Endothelial cell of umbilical vein (primary cell): ENCODE results near the gene NOD1. TPM values are rescaled to one million over a fixed set of nuclear protein-coding genes. Genes with fewer than 3 reads are reported as not detected.

Source experiments
- BruUV-seq: library from RNA; stranded (reverse); fragments of 400-500 nt; replicated peaks from 2 replicates; lab custom pipeline; 2021; lab: Mats Ljungman, UMichigan
- CTCF ChIA-PET: fragments of 300-600, 350-600 bp; sonication (Branson Sonifier 250); formaldehyde crosslinking; loops from one replicate; lab custom pipeline; 2021; ENCODE audit warnings: antibody characterized with exemption, inconsistent platforms; lab: Charles Lee
- POLR2A ChIA-PET: fragments of 300-600, 350-600 bp; sonication (Branson Sonifier 250); formaldehyde crosslinking; loops from one replicate; lab custom pipeline; 2021; ENCODE audit warnings: antibody characterized with exemption, inconsistent platforms; lab: Charles Lee
- DNase-seq: peaks from one replicate; pipeline ENCODE4 v3.0.0-alpha.2; 2011; ENCODE audit warnings: low read depth, low spot score
- FAIRE-seq: peaks from 2 replicates; lab custom pipeline; 2011; peaks lifted over from hg19 to GRCh38; lab: Jason Lieb, UNC
- H2AFZ ChIP-seq: 2 replicates; pipeline ENCODE4 v1.6.0; 2012; ENCODE audit warnings: low read depth, low read length, control low read depth, inconsistent platforms
- H3K27ac ChIP-seq: 2 replicates; pipeline ENCODE4 v1.5.1; 2011; ENCODE audit warnings: low read depth, mild to moderate bottlenecking, control low read depth, low read length, moderate library complexity; ENCODE audit not compliant: insufficient read depth
- H3K27me3 ChIP-seq, 2 experiments: 2 replicates each; pipeline versions ENCODE4 v1.6.0 to v1.6.1; 2011; ENCODE audit warnings: low read length in 2 of 2, mixed read lengths in 1 of 2; ENCODE audit not compliant: control insufficient read depth in 2 of 2, insufficient read depth in 2 of 2
- H3K36me3 ChIP-seq, 2 experiments: 2 replicates in 1 of 2; 3 replicates in 1 of 2; pipeline ENCODE4 v1.5.1; 2011; ENCODE audit warnings: low read length in 2 of 2, mild to moderate bottlenecking in 1 of 2, moderate library complexity in 1 of 2; ENCODE audit not compliant: control insufficient read depth in 2 of 2, insufficient read depth in 2 of 2; ENCODE audit errors: extremely low read depth in 1 of 2
- H3K4me1 ChIP-seq: 3 replicates; pipeline ENCODE4 v1.5.1; 2011; ENCODE audit warnings: mild to moderate bottlenecking, low read length; ENCODE audit not compliant: control insufficient read depth, insufficient read depth; ENCODE audit errors: extremely low read depth
- H3K4me2 ChIP-seq: 2 replicates; pipeline ENCODE4 v1.6.1; 2011; ENCODE audit warnings: low read length, control low read depth, mixed read lengths; ENCODE audit not compliant: insufficient read depth
- H3K4me3 ChIP-seq, 3 experiments: fragments of 200-600 bp in 1 of 3; sonication (generic), shearing (Covaris generic) in 1 of 3; replicated peaks in 1 of 3; 2 replicates each; pipeline ENCODE4 v1.5.1; 2011 to 2016; ENCODE audit warnings: control low read depth in 3 of 3, low read length in 3 of 3, mild to moderate bottlenecking in 2 of 3, inconsistent platforms in 1 of 3, low read depth in 1 of 3, moderate library complexity in 1 of 3; ENCODE audit not compliant: insufficient read depth in 1 of 3
- H3K79me2 ChIP-seq: 2 replicates; pipeline ENCODE4 v1.6.0; 2012; ENCODE audit warnings: low read length, inconsistent platforms; ENCODE audit not compliant: control insufficient read depth, insufficient read depth
- H3K9ac ChIP-seq: replicated peaks from 2 replicates; pipeline ENCODE3; 2011; ENCODE audit warnings: low read length, control low read depth; ENCODE audit not compliant: insufficient read depth; ENCODE audit errors: extremely low read depth
- H3K9me1 ChIP-seq: replicated peaks from 3 replicates; pipeline ENCODE4 v1.6.0; 2011; ENCODE audit warnings: mild to moderate bottlenecking, low read length; ENCODE audit not compliant: control insufficient read depth, insufficient read depth; ENCODE audit errors: extremely low read depth
- H3K9me3 ChIP-seq: replicated peaks from 2 replicates; pipeline ENCODE4 v1.5.1; 2012; ENCODE audit warnings: low read length, inconsistent platforms; ENCODE audit not compliant: control insufficient read depth, insufficient read depth
- H4K20me1 ChIP-seq: replicated peaks from 2 replicates; pipeline ENCODE3; 2011; ENCODE audit warnings: mild to moderate bottlenecking, low read length; ENCODE audit not compliant: control insufficient read depth, insufficient read depth; ENCODE audit errors: extremely low read depth
- EZH2 ChIP-seq: IDR thresholded peaks from 2 replicates; pipeline ENCODE4 v1.6.1; 2012; ENCODE audit warnings: borderline replicate concordance, low read depth, mild to moderate bottlenecking, moderate library complexity, low read length, inconsistent platforms; ENCODE audit not compliant: severe bottlenecking
- FOS ChIP-seq: IDR thresholded peaks from 2 replicates; pipeline ENCODE4 v1.6.1; 2011; ENCODE audit warnings: mild to moderate bottlenecking, low read length, moderate library complexity, borderline replicate concordance; ENCODE audit not compliant: insufficient read depth
- GATA2 ChIP-seq: IDR thresholded peaks from 2 replicates; pipeline ENCODE4 v1.7.0; 2011; ENCODE audit warnings: low read depth, mild to moderate bottlenecking, moderate library complexity, mixed read lengths, low read length; ENCODE audit not compliant: insufficient read length, insufficient read depth
- JUN ChIP-seq: IDR thresholded peaks from 2 replicates; pipeline ENCODE4 v1.6.1; 2011; ENCODE audit warnings: borderline replicate concordance, low read depth; ENCODE audit not compliant: insufficient read length, insufficient read depth
- MYC ChIP-seq: IDR thresholded peaks from one replicate; pipeline ENCODE4 v1.6.1; 2011; ENCODE audit warnings: mild to moderate bottlenecking, low read depth, low read length
- POLR2A ChIP-seq: IDR thresholded peaks from 2 replicates; pipeline ENCODE4 v1.6.1; 2012; ENCODE audit warnings: low read depth, mild to moderate bottlenecking, control low read depth, low read length
- POLR2AphosphoS5 ChIP-seq: IDR thresholded peaks from 2 replicates; pipeline ENCODE4 v1.6.1; 2012; ENCODE audit warnings: low read depth, mild to moderate bottlenecking, control low read depth, low read length, moderate library complexity; ENCODE audit not compliant: insufficient read depth
- dilution Hi-C: fragments of 300-500 bp; cut with MboI; formaldehyde crosslinking; loops from one replicate; pipeline ENCODE4 v1.15.0; 2019; ENCODE audit warnings: low sequenced_read_pairs; ENCODE audit not compliant: extremely low pct_ligation_motif_present
- intact Hi-C: fragments of 100-400 bp; cut with micrococcal nuclease; formaldehyde crosslinking; loops from one replicate; pipeline ENCODE4 v1.10.0; 2022
- polyA plus RNA-seq, 4 experiments: library from polyadenylated mRNA; depleted of rRNA in 3 of 4; stranded (reverse) in 3 of 4; unstranded in 1 of 4; fragments of >200 nt; gene quantifications; 2 replicates each; pipeline versions ENCODE4 v1.2.1 to v1.2.3, GENCODE V29; 2011 to 2012; ENCODE audit warnings: missing spikeins in 1 of 4
- total RNA-seq: library from RNA; stranded (reverse); gene quantifications from 2 replicates; pipeline ENCODE4 v1.2.3, GENCODE V29; 2021
- TF ChIP-seq, protein P1 (sequence below): IDR thresholded peaks from 2 replicates; pipeline ENCODE4 v1.6.1; 2011; ENCODE audit not compliant: insufficient read depth, insufficient read length
- TF ChIP-seq, protein P2 (sequence below), 2 donors: IDR thresholded peaks; 1 replicate in 1 of 2; 2 replicates in 1 of 2; pipeline ENCODE4 v1.5.1; 2011; ENCODE audit warnings: low read length in 2 of 2, mild to moderate bottlenecking in 2 of 2, moderate library complexity in 2 of 2, control low read depth in 1 of 2, inconsistent platforms in 1 of 2, low read depth in 1 of 2; ENCODE audit not compliant: insufficient read depth in 1 of 2; ENCODE audit errors: extremely low read depth in 1 of 2

Gene NOD1
- total and polyA plus RNA-seq, 2 donors (not counting 3 experiments of a cell fraction or from before 2014, with no cell fraction given), result 22.1 to 39.2 TPM

- Histone ChIP-seq H3K9me1 (no peaks in the 10 kb centered on the region), H3K4me1 (peaks cover 15% of the 10 kb centered on the region), H3K4me2 (no peak overlapping the region), H4K20me1 (no peaks in the 10 kb centered on the region), H2AFZ (no peak overlapping the region), H3K36me3 (peaks cover 0 to 3% of the 10 kb centered on the region in 2 experiments), H3K4me3 (no peak overlapping the region), H3K79me2 (peaks cover 32% of the 10 kb centered on the region), H3K27me3 (no peaks in the 10 kb centered on the region), H3K27ac (no peak overlapping the region), H3K9me3 (no peaks in the 10 kb centered on the region), H3K9ac (no peak overlapping the region)
- POLR2A ChIA-PET, result no interaction called here
- DNase-seq (no peak), FAIRE-seq (no peak)
- no TSS peak for BruUV-seq
- dilution Hi-C loops (no loop called here), intact Hi-C loops (loop anchor here (10.0 kb wide), 1 partner anchor 216 kb away; the partner anchor contains the start of gene ZNRF2)
- CTCF ChIA-PET, result interaction anchor here (1.6 to 1.9 kb wide), 2 partner anchors 10 to 16 kb away, joined by 4 to 5 read pairs; no protein-coding TSS in a partner anchor
- no peak for TF ChIP-seq GATA2
- TF ChIP-seq, protein P1, sequence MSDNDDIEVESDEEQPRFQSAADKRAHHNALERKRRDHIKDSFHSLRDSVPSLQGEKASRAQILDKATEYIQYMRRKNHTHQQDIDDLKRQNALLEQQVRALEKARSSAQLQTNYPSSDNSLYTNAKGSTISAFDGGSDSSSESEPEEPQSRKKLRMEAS, result no peak
- no peak for TF ChIP-seq MYC
- no peak for TF ChIP-seq POLR2A
- TF ChIP-seq, protein P2, sequence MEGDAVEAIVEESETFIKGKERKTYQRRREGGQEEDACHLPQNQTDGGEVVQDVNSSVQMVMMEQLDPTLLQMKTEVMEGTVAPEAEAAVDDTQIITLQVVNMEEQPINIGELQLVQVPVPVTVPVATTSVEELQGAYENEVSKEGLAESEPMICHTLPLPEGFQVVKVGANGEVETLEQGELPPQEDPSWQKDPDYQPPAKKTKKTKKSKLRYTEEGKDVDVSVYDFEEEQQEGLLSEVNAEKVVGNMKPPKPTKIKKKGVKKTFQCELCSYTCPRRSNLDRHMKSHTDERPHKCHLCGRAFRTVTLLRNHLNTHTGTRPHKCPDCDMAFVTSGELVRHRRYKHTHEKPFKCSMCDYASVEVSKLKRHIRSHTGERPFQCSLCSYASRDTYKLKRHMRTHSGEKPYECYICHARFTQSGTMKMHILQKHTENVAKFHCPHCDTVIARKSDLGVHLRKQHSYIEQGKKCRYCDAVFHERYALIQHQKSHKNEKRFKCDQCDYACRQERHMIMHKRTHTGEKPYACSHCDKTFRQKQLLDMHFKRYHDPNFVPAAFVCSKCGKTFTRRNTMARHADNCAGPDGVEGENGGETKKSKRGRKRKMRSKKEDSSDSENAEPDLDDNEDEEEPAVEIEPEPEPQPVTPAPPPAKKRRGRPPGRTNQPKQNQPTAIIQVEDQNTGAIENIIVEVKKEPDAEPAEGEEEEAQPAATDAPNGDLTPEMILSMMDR (IDR thresholded peaks at IDR 0.05; ENCODE audit: extremely low read depth in 1 of 2, insufficient read depth in 1 of 2, low read depth in 1 of 2, low read length in 2 of 2), result no peak
- no peak for TF ChIP-seq EZH2
- TF ChIP-seq FOS, result no peak
- no peak for TF ChIP-seq JUN
- no peak for TF ChIP-seq POLR2AphosphoS5
Measured at GRCh38 chr7:30501264-30501663, 22.7 kb upstream of the NOD1 start.
